NCI-H1105 treated with DMSO at 0.1 percent for 48 hours (cell line): ENCODE measurements around the gene ADGRL3.

Source experiments
- DNase-seq: peaks from one replicate; lab custom pipeline; 2025; lab: John Stamatoyannopoulos, UW

The ADGRL3 gene

DNA sequence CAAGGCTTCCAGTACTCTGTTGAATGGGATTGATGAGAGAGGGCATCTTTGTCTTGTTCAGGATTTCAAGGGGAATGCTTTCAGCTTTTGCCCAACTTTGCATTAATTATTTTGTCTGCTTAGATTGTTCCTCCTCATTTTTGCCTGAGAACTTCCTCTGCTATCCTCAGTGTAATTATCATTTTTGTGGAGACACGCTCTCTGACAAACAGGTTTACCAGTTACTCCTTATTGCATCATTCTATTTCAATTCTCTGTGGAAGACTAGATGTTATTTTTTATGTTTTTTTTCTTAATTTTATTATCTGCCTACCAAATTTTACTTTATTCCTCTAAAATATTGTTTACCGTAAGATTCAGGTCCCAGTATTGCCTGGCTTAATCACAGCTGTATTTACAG lies 349.2 kb downstream of the ADGRL3 start:
- no peak for DNase-seq

DNA sequence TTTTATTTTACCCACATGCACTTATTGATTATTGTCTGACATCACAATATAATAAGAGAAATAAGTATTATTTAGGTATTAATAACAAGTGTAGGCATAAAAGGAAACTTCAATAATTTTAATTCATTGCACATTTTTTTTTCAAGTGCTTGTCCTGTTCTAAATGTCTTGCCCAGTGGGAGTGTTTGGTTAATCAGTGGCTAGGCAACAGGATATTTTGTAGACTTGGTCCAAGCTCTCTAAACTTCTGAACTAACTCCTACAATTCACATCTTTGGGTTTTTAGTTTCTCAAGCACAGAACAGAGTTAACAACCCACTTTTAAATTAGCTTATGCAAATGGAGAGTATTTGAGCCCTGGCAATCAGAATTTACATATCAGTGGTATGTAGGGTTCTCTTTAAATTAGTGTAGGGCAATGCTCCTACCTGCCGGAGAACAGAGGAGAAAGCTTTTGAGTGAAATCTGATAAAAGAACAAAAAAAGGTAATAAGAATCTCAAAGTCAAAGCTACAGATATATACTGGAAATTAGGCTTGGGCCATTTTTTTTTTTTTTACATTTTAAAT lies 353.5 kb downstream of the ADGRL3 start:
- no peak for DNase-seq

DNA sequence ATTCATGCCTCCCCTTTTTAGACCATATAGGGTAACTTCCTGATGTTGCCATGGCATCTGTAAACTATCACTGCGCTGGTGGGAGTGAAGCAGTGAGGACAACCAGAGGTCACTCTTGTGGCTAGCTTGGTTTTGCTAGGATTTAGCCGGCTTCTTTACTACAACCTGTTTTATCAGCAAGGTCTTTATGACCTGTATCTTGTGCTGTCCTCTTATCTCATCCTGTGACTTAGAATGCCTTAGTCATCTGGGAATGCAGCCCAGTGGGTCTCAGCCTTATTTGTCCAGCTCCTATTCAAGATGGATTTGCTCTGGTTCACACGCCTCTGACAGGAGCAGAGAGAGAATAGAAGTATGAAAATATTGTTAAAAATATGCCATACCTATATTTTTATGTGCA lies 355.7 kb downstream of the ADGRL3 start:
- no peak for DNase-seq

DNA sequence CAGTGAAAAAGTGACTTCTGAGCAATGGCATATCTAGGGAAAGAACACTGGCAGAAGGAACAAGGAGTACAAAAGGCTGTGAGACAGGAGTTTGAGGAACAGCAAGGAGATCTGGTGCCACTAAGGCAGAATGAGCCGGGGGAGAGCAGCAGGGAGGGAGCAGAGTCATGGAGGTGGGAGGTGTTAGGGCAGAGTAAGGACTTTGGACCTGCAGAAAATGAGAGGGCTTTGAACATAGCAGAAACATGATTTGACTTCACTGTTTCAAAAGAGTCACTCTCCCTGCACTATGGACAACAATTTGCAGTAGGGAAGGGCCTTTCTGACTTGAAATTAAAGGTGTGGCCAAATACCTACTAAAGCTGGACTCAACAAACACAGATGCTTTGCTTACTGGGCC lies 356.2 kb downstream of the ADGRL3 start:
- no peak for DNase-seq

DNA sequence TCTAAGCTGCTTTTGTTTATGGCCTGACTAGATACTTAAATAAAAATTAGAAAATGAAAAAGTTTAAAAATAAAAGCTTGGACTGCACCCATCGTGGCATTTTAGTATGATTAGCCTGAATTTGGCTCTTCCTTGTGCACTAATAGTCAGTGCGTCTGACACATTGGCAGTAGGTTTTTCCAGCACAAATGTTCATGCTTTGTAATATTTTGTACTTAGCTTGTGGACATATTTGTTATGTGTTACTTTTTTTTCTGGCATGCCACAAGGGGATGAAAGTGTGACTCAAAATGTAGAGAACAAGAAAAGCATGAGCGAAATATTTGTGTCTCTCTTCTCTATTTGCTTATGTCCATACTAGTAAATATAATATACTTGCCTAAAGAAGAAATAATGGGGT lies 359.3 kb downstream of the ADGRL3 start:
- DNase-seq: no peak

DNA sequence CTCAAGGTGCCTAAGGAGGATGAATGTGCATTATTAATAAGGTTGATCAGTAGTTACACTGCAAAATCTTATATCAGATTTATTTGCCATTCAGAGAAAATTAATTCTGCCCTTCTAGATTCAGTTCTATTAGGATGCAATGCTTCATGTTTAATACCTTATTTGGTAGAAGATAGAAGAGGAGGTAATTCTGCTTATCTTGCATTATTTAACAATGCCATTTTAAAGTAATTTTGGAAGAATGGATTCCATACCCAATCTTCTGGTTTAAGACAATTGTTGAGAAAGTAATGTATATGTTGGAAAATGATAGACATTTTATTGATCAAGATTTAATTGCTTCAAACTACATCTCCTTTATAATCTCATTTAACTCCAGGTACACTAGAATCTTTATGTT lies 360.9 kb downstream of the ADGRL3 start:
- no peak for DNase-seq

DNA sequence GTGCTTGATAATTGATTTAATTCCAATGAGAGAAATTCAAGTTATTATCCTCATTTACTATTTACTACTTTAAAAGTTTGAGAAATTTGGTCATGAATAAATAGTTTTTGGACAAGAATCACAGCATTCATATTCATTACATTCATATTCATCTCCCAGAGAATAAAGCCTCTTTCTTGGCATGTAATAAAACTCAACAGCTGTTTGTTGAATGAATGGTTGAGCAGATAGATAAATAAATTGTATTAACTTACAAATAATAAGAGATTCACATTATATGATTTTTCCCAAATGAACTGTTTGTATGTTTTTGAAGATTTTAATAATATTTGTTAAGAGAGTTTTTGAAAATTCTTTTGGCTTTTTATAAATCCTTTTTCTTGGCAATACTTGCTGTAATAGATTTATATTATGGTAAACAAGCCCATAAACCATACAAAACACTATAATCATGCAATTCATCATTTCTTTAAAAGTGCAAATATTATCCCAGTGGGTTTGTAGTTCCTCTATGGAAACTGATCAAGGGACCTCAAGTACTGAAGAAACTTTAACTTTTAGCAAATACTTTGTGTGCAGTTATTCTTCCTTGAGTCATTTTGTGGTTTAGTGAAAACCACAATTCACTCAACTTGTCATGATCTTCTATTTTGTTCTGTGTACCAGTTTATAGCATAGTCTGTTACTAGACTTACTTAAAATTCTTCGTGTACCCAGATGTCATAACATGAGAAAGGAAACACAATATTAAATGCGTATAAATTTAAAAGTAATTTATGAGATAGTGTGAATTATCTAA lies 371.8 kb downstream of the ADGRL3 start:
- no peak for DNase-seq

DNA sequence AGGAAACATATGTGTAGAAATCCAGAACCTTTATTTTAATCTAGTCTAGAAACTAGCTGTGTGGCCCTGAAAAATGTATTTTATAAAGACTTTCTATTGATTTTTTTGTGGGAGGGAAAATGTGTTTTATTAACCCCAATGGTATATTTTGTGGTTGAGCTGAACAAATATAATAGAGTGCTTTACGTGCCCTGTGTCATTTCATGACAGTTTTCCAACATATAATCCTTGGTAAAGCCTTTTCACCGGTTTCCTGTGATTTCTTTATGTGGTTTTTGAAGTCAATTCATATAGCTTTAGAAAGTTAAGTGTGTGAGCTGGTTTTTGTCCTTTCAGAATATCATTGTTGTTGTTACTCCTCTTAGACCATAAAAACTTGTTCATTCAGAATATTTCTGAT lies 375.7 kb downstream of the ADGRL3 start:
- no peak for DNase-seq

DNA sequence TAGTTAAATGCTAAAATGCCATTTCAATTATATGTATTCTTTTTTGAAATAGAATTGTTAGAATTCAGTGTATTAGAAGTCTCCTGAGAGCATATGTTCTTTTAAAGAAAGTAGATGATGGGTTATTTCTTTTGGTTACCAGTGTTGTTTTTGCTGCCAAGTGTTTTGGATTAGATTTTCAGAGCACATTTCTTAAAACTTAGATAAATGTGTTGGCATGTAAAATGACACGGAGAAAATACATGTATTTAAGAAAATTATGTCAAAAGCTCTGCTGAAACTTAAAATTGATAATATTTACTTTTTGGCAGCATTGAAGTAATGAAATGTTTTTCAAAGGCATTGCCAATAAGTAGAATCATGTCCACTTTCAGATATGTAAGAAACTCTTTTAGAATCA lies 379.7 kb downstream of the ADGRL3 start:
- no peak for DNase-seq

DNA sequence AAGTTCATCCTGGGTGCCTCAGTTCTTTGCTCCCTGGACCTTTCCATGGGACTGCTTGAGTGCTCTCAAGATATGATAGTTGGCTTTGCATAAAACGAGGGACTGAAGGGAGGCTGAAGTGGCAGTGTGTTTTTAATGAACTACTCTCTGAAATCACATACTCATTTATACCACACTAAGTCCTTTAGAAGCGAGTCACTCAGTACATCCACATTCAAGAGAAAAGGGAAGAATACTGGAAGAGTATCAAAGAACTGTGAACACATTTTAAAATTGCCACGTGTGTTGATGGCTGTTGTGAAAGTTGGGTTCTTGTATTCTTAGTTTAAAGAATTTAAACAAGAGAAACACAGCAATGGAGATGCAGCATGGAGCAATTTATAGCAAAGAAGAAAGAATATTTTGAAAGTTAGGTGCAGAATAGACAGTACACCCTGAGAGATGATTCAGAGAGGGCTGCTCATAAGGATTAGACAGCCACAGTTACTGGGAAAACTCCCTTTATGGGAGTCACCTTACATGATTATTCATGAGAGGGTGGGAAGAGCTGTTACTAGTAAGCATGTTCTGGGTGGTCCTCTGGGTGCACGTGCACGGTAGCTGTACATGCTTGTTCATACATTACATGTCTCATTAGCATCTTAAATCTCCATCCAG lies 380.7 kb downstream of the ADGRL3 start:
- DNase-seq: no peak

DNA sequence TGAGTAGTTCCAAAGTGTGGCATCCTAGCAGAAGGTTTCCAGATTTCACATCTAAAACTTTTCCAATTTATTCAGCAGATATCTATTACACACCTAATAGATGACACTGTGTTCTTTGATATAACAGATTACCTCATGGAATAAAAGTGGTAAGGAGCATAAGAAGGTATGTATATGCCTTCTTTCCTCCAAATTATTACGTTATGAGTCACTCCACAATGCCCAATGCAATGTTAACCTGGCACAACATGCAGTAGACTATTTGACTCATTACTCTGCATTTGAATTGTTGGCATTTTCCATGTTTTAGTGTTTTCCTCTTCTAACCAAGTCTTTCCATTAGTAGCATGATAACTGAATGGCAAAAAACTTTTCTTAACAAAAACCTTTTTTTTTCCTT lies 383.6 kb downstream of the ADGRL3 start:
- DNase-seq: no peak

DNA sequence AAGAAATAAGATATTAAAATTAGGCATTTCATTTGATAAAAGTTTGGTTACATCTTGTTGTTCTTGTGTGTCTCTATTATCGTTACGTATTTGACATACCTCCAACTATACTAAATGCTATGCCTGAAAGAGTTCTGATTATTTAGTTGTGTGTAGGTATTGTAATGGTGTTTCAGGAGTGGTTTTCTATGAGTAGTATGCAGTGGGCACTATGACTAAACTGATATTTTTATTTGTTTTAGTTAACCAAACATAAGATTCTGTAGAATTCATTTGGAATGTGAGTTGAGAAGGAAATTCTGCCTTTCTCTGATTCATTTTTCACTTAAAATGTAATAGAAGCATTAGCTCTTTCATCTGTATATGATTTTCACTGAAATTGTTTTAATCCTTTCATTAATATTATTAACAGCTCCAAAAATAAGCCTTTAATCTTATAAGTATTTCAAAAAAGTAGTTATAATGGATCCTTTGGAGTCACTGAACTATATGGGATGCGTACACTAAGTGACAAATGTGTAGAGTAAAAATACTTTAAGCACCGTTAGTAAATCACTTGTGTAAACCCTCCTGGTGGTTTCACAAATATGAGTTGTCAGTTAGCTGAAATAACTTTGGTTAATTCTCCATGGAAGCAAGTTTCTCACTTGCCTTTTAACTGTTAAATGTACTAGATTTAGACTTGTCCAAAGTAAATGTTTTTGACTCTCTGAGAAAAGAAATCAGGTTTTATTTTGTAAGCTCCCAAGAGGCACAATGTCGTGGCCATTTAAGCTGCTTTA lies 388.7 kb downstream of the ADGRL3 start:
- no peak for DNase-seq

DNA sequence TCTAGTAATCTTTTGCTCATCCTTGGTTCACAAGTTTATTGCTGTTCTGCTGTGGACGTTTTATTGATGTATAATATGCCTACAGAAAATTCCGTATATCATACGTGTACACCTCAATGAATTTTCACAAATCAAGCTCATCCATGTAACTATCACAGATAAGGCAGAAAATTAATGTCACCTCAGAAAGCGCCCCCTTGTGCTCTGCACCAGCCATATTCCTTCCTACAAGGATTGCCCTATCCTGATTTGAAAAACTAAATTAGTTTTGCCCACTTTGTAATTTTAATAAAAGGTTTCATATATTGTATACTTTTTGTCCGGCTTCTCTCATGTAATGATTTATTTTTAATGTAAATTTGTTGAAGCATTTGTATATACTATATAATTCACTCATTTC lies 390.8 kb downstream of the ADGRL3 start:
- no peak for DNase-seq

DNA sequence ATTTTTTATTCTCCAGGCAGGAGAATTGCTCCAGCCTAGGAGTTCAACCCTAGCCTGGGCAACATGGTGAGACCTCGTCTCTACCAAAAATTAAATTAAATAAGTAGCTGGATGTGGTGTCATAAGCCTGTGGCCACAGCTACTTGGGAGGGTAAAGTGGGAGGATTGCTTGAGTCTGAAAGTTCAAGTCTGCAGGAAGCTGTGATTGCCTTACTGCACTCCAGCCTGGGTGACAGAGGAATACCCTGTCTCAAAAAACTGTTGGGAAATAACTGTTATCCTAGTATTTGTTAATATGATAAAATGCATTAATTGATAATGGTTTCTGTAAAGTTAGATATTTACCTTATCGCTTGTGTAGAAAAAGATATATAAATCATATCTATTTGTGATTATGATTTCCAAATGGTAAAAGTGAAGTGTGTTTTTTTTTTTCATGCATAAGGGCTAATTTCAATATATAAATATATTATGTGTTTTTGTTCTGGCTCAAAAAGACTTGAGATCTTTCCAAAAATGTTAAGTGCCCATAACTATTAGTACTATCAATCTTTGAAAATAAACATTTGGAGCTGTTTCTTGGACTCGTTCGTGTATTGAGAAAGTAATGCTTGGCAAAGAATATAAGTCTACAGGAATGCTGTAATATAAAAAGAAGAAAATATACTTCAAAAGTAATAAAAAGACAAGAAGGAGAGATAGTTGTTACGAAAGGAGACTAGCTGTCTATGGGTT lies 396.6 kb downstream of the ADGRL3 start:
- no peak for DNase-seq

DNA sequence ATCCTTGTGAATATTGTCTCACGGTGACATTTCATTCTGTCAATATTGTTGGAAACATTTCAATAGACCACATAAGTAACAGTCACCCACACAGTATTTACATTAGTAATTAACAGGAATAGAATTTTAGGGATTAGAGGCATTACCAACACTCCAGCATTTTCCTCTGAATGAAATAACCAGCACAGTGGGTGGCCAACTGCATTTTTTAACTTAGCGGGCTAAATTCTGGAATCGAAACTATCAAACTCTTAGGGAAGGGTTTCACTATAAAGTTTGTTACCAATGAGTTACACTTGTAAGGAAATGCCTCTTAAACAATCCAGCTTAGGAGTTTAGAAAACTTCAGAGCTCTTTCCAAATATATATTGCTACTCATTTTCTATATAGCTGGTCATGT lies 403.0 kb downstream of the ADGRL3 start:
- DNase-seq: no peak

DNA sequence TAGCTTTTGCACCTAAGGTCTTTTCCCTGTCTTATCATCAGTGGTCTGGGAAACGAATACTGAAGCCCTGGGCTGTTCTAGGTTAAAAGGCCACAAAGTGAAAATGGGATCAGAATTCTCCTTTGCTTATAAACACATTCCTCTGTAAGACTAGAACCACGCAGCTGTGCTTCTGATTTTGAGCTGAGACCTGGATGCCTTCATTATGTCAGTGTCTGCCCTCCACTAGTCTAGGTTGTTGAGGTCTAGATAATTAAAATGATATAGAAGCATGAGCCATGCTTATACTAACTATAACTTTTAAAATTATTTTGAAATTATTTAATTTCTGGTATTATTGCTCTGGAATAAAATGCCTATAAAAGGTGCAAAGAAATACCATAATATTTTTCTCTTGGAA lies 403.9 kb downstream of the ADGRL3 start:
- DNase-seq: no peak

DNA sequence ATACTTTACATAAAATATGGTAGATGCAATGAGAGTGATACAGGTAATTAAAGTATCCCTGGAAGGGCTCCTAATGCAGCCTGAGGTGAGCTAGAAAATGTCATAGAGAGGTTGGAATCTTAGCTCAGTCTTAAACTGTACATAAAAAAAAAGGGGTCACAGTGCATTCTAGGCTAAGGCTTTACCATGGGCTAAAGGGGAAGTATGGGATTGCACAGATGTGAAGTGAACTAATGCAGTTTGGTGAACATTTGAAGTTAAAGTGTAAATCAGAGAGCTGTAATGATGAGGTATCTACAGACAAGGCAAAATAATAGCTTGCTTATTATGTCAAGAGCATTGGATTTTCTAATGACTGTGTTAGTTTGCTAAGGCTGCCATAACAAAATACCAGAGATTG lies 405.9 kb downstream of the ADGRL3 start:
- no peak for DNase-seq

DNA sequence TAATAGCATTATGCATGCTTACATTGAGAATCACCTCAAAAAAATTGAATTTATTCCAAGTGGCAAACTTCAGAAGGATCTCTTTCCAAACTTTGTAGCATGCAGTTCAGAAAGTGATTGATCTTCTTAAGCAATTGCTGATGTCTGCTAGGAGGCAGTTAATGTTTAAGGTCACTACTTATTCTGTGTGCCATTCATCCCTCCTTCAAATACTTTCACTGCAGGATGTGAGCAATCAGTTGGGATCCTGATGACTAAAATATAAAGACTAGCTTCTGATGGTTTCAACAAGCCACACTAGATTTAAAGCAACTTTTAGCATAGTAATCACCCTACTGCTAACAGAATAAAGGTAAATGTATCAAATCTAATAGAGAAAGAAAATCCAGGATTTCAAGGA lies 414.1 kb downstream of the ADGRL3 start:
- DNase-seq: no peak

DNA sequence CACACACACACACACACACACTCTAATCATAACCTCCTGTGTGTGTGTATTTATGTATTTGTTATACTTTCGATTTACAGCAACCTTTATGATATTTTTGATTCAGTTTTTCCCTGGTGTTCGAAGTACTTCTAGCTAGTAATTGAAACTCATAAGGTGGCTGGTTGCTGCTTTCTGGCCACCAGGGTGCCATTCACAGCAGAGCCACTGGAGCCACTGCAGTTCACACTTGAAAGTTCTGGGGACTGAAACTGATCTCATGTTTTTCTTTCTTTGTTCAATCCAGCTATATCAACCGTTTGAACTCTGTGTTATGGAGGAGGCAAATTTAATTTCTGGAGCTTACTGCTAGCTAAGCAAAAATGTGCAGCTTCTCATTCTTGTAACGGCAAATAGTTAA lies 419.4 kb downstream of the ADGRL3 start:
- no peak for DNase-seq

DNA sequence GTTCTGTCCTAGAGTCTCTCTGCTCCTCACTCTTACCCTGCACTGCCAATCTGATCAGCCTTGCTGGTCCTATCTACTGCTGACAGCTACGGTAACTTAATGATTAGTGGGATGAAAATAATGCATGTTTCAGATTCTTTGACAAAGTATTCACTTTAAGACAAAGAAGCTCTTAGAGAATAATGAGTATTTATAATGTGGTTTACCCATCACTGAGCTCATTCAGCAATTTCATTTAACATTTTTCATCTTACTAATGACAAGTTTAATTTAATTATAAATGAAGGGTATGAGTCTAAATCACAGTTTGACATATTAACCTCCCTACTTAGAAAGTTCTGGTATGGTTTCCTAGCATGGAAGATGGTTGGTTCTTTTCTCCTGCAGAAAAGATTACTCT lies 428.2 kb downstream of the ADGRL3 start:
- no peak for DNase-seq

DNA sequence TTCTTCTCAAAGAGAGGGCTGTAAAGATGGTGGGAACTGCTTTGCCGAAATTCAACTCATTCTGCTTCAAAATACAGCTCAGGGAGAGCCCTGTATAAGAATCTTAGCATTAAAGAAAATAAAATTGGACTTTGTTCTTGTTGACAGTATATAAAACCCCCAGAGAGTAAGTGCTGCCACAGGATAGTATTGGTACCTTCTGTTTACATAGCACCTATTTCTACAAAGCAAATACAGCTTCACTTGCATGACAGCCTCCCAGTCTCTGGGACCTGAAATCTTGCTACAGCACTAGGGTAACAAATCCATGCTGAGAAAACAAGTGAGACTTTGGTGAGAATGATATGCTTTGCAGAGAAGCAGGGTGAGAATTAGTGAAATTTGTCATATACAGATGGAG lies 428.6 kb downstream of the ADGRL3 start:
- DNase-seq: no peak

DNA sequence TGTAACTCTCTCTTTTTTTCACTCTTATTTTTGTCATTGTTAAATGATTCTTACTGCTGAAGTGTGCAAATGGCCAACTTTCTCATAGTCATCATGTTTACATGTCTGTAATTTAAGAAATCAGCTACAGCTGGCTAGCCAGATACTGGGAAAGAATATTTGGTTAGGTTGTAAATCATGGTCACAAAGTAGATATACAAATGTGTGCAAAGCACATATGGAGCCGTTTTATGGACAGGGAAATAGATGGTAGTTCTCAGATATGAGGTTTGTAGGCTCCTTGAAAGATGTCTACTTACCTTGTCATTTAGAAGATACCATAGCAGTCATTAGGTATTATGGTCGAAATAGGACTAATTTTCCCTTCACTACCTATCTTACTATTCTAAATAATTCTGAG lies 430.4 kb downstream of the ADGRL3 start:
- DNase-seq: no peak
